AG09309 (cell line): ENCODE data around the gene SCAMP5.

Experiments
- DNase-seq: peaks from one replicate; pipeline ENCODE4 v3.0.0-alpha.2; 2010; ENCODE audit warnings: low read depth
- H3K4me3 ChIP-seq: 2 replicates; pipeline ENCODE4 v1.5.1; 2011; ENCODE audit warnings: mild to moderate bottlenecking, low read depth, low read length, moderate library complexity; ENCODE audit not compliant: control insufficient read depth
- TF ChIP-seq, protein P1 (sequence below): IDR thresholded peaks from 2 replicates; pipeline ENCODE4 v1.5.1; 2011; ENCODE audit warnings: mild to moderate bottlenecking, low read depth, low read length, inconsistent platforms; ENCODE audit not compliant: insufficient read depth, control insufficient read depth; ENCODE audit errors: missing control alignments

The SCAMP5 gene

DNA sequence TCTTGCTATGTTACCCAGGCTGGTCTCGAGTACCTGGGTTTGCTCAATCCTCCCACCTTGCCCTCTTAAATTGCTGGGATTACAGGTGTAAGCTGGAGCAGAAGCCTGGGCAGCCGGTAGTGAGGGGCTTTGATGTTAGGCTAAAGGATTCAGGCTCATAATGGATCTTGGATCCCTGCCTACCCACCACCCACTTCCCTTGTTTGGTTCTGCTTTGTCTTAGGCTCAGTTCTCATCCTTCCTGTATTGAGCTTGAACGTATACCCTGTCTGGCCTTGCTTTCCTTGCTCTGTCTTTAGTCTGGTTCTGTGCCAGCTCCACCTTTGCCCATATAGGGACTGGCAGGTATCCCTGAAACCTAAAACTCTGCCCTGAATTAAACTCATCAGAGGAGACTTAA is 29.7 kb downstream of the SCAMP5 start:
- no peak overlapping the region for H3K4me3 ChIP-seq
- no peak for DNase-seq
- TF ChIP-seq, protein P1, sequence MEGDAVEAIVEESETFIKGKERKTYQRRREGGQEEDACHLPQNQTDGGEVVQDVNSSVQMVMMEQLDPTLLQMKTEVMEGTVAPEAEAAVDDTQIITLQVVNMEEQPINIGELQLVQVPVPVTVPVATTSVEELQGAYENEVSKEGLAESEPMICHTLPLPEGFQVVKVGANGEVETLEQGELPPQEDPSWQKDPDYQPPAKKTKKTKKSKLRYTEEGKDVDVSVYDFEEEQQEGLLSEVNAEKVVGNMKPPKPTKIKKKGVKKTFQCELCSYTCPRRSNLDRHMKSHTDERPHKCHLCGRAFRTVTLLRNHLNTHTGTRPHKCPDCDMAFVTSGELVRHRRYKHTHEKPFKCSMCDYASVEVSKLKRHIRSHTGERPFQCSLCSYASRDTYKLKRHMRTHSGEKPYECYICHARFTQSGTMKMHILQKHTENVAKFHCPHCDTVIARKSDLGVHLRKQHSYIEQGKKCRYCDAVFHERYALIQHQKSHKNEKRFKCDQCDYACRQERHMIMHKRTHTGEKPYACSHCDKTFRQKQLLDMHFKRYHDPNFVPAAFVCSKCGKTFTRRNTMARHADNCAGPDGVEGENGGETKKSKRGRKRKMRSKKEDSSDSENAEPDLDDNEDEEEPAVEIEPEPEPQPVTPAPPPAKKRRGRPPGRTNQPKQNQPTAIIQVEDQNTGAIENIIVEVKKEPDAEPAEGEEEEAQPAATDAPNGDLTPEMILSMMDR = no peak

- no peak for DNase-seq
- TF ChIP-seq, protein P1 = no peak
- H3K4me3 ChIP-seq = no peak overlapping the region
Measured at GRCh38 chr15:75025548-75026260, 30.3 kb downstream of the SCAMP5 start.

DNA sequence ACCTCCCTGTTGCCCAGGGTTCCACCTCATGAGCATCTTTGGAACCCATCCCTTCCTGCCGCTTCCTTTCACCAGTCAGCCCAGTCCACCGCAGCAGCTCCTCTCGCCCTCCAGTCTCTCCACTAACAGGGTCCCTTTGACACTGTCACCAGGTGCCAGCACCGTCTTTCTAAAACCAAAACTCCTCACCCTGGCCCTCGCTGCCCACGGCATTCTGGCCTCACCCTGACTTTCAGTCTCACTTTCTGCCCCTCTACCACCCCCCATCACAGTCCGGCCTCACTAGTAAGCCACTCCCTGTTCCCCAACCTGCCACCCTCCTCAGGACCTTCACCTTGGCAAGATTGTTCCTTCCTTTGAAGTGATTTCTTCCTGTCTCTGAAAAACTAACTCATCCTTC is 32.2 kb downstream of the SCAMP5 start:
- TF ChIP-seq, protein P1 = no peak
- no peak overlapping the region for H3K4me3 ChIP-seq
- no peak for DNase-seq

DNA sequence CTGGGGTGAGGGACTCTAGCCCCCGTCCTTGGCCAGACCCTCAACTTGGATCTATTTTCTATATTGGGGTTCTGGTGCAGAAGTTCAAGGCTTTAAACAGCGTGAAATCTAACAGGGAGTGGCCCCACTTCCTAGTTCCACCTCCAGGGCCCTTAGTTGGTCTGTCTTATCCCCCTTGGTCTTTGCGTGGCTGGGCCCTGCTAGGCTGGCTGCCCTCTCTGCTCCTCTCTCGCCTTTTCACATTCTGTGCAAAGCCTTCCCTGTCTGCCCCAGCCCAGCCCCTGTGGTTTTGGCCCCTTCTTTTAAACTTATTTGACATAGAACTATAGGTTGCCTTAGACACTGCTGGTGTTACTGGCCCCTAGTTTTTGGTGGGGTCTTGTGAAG is 33.6 kb downstream of the SCAMP5 start:
- no peak overlapping the region for H3K4me3 ChIP-seq
- DNase-seq = no peak
- TF ChIP-seq, protein P1 = no peak

DNA sequence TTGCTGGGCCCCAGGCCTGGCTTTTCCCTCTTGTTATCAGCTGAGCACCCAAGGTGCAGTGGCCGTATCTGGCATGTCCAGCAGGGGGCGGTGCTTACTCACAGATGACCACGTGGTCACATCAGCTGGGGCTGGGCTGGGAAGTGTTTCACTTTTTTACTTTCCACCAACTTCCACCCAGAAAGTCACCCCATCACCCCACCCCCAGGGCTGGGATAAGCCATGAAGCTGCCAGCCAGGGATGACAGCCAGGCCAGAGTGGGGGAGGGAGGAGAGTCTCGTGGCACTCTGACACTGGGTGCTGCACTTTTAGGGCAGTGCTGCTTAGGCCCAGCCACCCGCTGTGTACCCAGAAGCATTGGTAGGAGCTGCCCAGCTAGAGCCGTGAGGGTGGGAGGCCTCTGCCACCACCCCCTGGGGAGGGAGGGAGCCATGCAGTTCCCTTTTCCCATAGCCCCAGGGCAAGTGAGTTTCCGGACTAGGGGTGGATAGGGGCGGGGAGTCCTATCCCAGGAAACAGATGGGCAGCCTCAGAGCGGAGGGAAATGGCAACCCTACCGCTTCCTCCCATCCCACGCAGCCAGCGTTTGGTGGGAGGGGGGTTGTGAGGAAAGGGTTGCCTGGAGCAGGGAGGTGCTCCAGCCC is 34.1 kb downstream of the SCAMP5 start:
- TF ChIP-seq, protein P1 = peak; percentile 92
- DNase-seq = peak; percentile 46
- no peak overlapping the region; the same call in 1 of the 2 replicates for H3K4me3 ChIP-seq

GRCh38 chr15:75030023-75030413 is 34.7 kb downstream of the SCAMP5 start:
- TF ChIP-seq, protein P1 = no peak
- no peak overlapping the region for H3K4me3 ChIP-seq
- no peak for DNase-seq

GRCh38 chr15:75030424-75030823 is 35.1 kb downstream of the SCAMP5 start:
- H3K4me3 ChIP-seq = no peak overlapping the region
- TF ChIP-seq, protein P1 = no peak
- DNase-seq = no peak
